Measurements from ENCODE around the gene DDIAS.
"Not testable (repeated sequence)": the region's sequence is repeated elsewhere in the genome, so short reads cannot be mapped to it uniquely, and the experiment has no call there.

DDIAS gene

GRCh38 chr11:82937554-82937953, 36.0 kb downstream of the DDIAS start:
- Histone ChIP-seq H3K4me3 (no peak overlapping the region), H3K27ac (no peak overlapping the region)
- TF ChIP-seq CTCF (IDR thresholded peaks at IDR 0.05), result no peak
- DNase-seq (ENCODE audit: low spot score), result no peak

- Histone ChIP-seq H3K27ac (no peak overlapping the region), H3K4me3 (no peak overlapping the region)
- no peak for TF ChIP-seq CTCF (IDR thresholded peaks at IDR 0.05)
- no peak for DNase-seq (ENCODE audit: low spot score)
Observed at GRCh38 chr11:82939456-82939855, 37.9 kb downstream of the DDIAS start.

DNA sequence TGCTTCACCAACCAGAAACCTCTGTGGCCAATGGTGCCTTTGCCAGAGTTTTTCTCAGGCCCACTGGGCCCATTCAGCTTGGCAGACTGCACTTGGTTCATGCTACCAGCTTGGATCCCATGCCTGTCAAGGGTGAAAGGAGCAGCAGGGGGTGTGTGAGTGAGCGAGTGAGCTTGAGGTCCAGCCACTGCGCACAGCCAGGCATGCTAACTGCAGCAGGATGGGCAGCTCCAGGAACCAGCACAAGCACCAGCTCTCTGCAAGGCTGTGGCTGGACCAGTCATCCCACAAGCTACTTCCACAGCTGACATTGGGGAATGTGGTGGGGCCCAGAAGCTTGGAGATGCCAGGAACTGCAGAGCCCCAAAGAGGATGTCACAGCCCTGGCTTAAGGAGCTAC, 40.8 kb downstream of the DDIAS start:
- Histone ChIP-seq H3K27ac (no peak overlapping the region), H3K4me3 (no peak overlapping the region)
- TF ChIP-seq CTCF (IDR thresholded peaks at IDR 0.05), result no peak
- DNase-seq (ENCODE audit: low spot score), result no peak

DNA sequence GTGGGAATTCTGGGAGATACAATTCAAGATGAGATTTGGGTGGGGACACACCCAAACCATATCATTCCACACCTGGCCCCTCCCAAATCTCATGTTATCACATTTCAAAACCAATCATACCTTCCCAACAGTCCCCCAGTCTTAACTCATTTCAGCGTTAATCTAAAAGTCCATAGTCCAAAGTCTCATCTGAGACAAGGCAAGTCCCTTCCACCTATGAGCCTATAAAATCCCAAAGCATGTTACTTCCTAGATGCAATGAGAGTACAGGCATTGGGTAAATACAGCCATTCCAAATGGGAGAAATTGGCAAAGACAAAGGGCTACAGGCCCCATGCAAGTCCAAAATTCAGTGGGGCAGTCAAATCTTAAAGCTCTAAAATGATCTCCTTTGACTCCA, 41.9 kb downstream of the DDIAS start:
- H3K4me3 ChIP-seq; DNase-seq (ENCODE audit: low spot score); H3K27ac ChIP-seq: not testable (repeated sequence)

DNA sequence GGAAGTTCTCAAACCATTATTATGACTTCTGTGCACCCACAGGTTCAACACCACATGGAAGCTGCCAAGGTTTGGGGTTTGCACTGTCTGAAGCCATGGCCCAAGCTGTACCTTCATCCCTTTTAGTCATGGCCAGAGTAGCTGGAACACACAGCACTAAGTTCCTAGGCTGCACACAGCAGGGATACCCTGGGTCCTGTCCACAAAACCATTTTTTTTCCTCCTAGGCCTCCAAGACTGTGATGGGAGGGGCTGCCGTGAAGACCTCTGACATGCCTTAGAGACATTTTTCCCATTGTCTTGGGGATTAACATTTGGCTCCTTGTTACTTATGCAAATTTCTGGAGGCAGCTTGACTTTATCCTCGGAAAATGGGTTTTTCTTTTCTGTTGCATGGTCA, 42.7 kb downstream of the DDIAS start:
- Histone ChIP-seq H3K27ac (no peak overlapping the region), H3K4me3 (no peak overlapping the region)
- TF ChIP-seq CTCF (IDR thresholded peaks at IDR 0.05), result no peak
- DNase-seq (ENCODE audit: low spot score), result no peak

DNA sequence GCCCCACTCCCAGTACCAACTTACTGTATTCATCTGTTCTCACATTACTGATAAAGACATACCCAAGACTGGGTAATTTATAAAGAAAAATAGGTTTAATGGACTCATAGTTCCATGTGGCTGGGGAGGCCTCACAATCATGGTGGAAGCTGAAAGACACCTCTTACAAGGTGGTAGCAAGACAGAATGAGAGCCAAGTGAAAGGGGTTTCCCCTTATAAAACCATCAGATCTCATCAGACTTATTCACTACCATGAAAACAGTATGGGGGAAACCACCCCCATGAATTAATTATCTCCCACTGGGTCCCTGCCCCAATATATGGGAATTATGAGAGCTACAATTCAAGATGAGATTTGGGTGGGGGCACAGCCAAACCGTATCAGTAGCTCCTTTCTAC, 43.5 kb downstream of the DDIAS start:
- H3K4me3 ChIP-seq; H3K27ac ChIP-seq; DNase-seq (ENCODE audit: low spot score): not testable (repeated sequence)

GRCh38 chr11:82945682-82946081, 44.1 kb downstream of the DDIAS start:
- no peak overlapping the region for H3K4me3 ChIP-seq
- DNase-seq (ENCODE audit: low spot score), result no peak
- TF ChIP-seq CTCF (IDR thresholded peaks at IDR 0.05), result no peak
- H3K27ac ChIP-seq, result no peak overlapping the region

- DNase-seq (ENCODE audit: low spot score), result no peak
- TF ChIP-seq CTCF (IDR thresholded peaks at IDR 0.05), result no peak
- no peak overlapping the region for H3K27ac ChIP-seq
- H3K4me3 ChIP-seq, result no peak overlapping the region
Observed at GRCh38 chr11:82949352-82949751, 47.8 kb downstream of the DDIAS start.

GRCh38 chr11:82950502-82950901, 49.0 kb downstream of the DDIAS start:
- not testable (repeated sequence) for H3K4me3 ChIP-seq; DNase-seq (ENCODE audit: low spot score); H3K27ac ChIP-seq

DNA sequence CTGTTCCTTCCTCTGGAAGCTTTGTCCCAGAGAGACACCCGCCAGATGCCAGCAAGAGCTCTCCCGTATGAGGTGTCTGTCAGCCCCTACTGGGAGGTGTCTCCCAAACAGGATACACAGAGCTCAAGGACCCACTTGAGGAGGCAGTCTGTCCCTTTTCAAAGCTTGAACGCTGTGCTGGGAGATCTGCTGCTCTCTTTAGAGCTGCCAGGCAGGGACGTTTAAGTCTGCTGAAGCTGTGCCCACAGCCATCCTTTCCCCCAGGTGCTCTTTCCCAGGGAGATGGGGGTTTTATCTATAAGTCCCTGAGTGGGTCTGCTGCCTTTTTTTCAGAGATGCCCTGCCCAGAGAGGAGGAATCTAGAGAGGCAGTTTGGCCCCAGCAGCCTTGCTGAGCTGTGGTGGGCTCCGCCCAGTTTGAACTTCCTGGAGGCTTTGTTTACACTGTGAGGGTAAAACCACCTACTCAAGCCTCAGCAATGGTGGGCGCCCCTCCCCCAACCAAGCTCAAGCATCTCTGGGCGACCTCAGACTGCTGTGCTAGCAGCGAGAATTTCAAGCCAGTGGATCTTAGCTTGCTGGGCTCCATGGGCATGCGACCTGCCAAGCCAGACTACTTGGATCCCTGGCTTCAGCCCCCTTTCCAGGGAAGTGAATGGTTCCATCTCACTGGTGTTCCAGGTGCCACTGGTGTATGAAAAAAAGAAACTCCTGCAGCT, 54.4 kb downstream of the DDIAS start:
- H3K4me3 ChIP-seq; DNase-seq (ENCODE audit: low spot score); H3K27ac ChIP-seq: not testable (repeated sequence)

Measured in coronary artery (tissue), 2 donors.